Pancreas (tissue), 10 donors: ENCODE results near the gene SYNGAP1. TPM values are rescaled to one million over a fixed set of nuclear protein-coding genes. Genes with fewer than 3 reads are reported as not detected.
A peak's percentile ranks its signal among the peaks of the same experiment; 100 is the strongest.
"Not testable (repeated sequence)": the region's sequence is repeated elsewhere in the genome, so short reads cannot be mapped to it uniquely, and the experiment has no call there.

Source experiments
- ATAC-seq, 4 donors: fragments of 200-7000 bp; cut with Tn5 transposase; one replicate each; pipeline versions ENCODE4 v1.8.0 to v1.9.1; 2020; ENCODE audit warnings: mild to moderate bottlenecking in 4 of 4, moderate library complexity in 4 of 4
- DNase-seq, 6 donors: peaks; one replicate each; pipeline ENCODE4 v3.0.0-alpha.2; 2020
- FAIRE-seq: peaks from 2 replicates; lab custom pipeline; 2012; peaks lifted over from hg19 to GRCh38; lab: Jason Lieb, UNC
- H3K27ac ChIP-seq, 4 donors: fragments of 200-600 bp; sonication (generic); 1 replicate in 3 of 4; 2 replicates in 1 of 4; pipeline versions ENCODE4 v1.5.0 to v1.8.0; 2020
- H3K27me3 ChIP-seq, 4 donors: fragments of 200-600 bp; one replicate each; pipeline ENCODE4 v1.8.0; 2021
- H3K36me3 ChIP-seq, 3 donors: fragments of 200-600 bp; sonication (generic) in 1 of 3; one replicate each; pipeline versions ENCODE4 v1.5.0 to v1.8.0; 2020 to 2021
- H3K4me1 ChIP-seq, 3 donors: fragments of 200-600 bp; one replicate each; pipeline ENCODE4 v1.8.0; 2021
- H3K4me3 ChIP-seq, 4 donors: fragments of 200-600 bp; sonication (generic) in 2 of 4; one replicate each; pipeline versions ENCODE4 v1.5.0 to v1.8.0; 2020 to 2021
- H3K9me3 ChIP-seq, 4 donors: fragments of 200-600 bp; one replicate each; pipeline ENCODE4 v1.8.0; 2021
- CTCF ChIP-seq, 4 donors: fragments of 200-600 bp; sonication (generic) in 3 of 4; IDR thresholded peaks; one replicate each; pipeline versions ENCODE4 v1.5.0 to v1.8.0; 2021; ENCODE audit warnings: antibody characterized with exemption in 4 of 4
- WGBS, 2 donors: extraction: QIAGEN DNeasy Blood & Tissue Kit; methylation state at CpG; one replicate each; pipeline ENCODE4 v1.1.7; 2013; 5-methylcytosine and 5-hydroxymethylcytosine counted together
- intact Hi-C, 3 donors: fragments of 100-400 bp; cut with DNase I; formaldehyde crosslinking; loops; one replicate each; pipeline versions ENCODE4 v1.11.1 to v1.14.2; 2022
- polyA plus RNA-seq, 2 donors: library from polyadenylated mRNA; stranded (reverse); fragments of 200-250 nt; gene quantifications; one replicate each; pipeline ENCODE4 v1.2.3, GENCODE V29; 2013
- total RNA-seq, 6 donors: library from RNA; stranded (reverse); fragmentation: NEBNext Ultra II Directional in 4 of 6; extraction: Animal tissue kit (Norgen Biotek cat#: 25700) in 4 of 6; gene quantifications; one replicate each; pipeline versions ENCODE4 v1.2.1 to v1.2.4, GENCODE V29; 2021 to 2023
- donor health status: healthy with polysubstance abuse.
- donor health status: DM: no; HTN: no; CAD: no; lungs with moderate emphysema.
- donor health status: DM: no; HTN: no; CAD: no.
- donor health status: control.
- donor health status: control.
- donor health status: Bipolar disorder and iron deficiency.
- donor health status: DM: yes; HTN: yes; CAD: no.
- donor health status: DM: no; HTN: no; CAD: no.
- donor health status: DM: no; HTN: no; CAD: no.
- donor health status: DM: yes; HTN: yes; CAD: no.

Gene SYNGAP1
- total RNA-seq (10 to 100 TPM in 1 of 6 donors, 1 to 10 TPM in 5; 4.6 to 11.0 (median 5.6) TPM), polyA plus RNA-seq (10 to 100 TPM in 1 of 2 donors, 1 to 10 TPM in 1; 8.3 to 16.4 TPM)

GRCh38 chr6:33419580-33420490 is at the start of gene SYNGAP1:
Gene SYNGAP1 (plus strand): TSS chr6:33420065. CDS start chr6:33420265, 200 bp downstream.
- peak in 1 of 6 donors; percentile 46 for DNase-seq
- 9% methylated on average over 14 to 21 of the region's 22 CpGs for WGBS, 2 donors
- no peaks in the 10 kb centered on the region for H3K27me3 ChIP-seq
- peaks cover 0 to 25% (median 0%) of the 10 kb centered on the region in 3 donors for H3K4me1 ChIP-seq
- ATAC-seq = no peak
- H3K27ac ChIP-seq = peak within 1 kb of the TSS in 2 of 4 donors; percentile 88 to 95
- no peaks in the 10 kb centered on the region for H3K9me3 ChIP-seq
- H3K4me3 ChIP-seq = no peak within 1 kb of the TSS
- intact Hi-C loops = no loop called here
- H3K36me3 ChIP-seq = peaks cover 0 to 1% (median 0%) of the 10 kb centered on the region in 3 donors
- TF ChIP-seq CTCF (IDR thresholded peaks at IDR 0.05) = no peak
- no peak for FAIRE-seq

- H3K4me3 ChIP-seq, H3K4me1 ChIP-seq, FAIRE-seq, ATAC-seq, H3K27me3 ChIP-seq, H3K36me3 ChIP-seq, H3K9me3 ChIP-seq, intact Hi-C loops, DNase-seq, H3K27ac ChIP-seq: not testable (repeated sequence)
- 83 to 88% methylated on average over 8 of the region's 8 CpGs for WGBS, 2 donors
Observed at GRCh38 chr6:33371901-33372300, 48.0 kb upstream of the SYNGAP1 start.

- H3K4me1 ChIP-seq = peaks cover 0 to 7% (median 0%) of the 10 kb centered on the region in 3 donors
- H3K27me3 ChIP-seq = no peaks in the 10 kb centered on the region
- no peak overlapping the region for H3K27ac ChIP-seq
- no peak overlapping the region for H3K4me3 ChIP-seq
- H3K9me3 ChIP-seq = no peaks in the 10 kb centered on the region
- DNase-seq (no peak), FAIRE-seq (no peak), ATAC-seq (no peak)
- TF ChIP-seq CTCF (IDR thresholded peaks at IDR 0.05) = no peak
- intact Hi-C loops = no loop called here
- WGBS, 2 donors = 40 to 49% methylated on average over 5 of the region's 5 CpGs
- H3K36me3 ChIP-seq = no peaks in the 10 kb centered on the region
Observed at GRCh38 chr6:33372526-33373123, 47.2 kb upstream of the SYNGAP1 start.

GRCh38 chr6:33373960-33374910 is 45.6 kb upstream of the SYNGAP1 start:
- 53 to 57% methylated on average over 8 of the region's 8 CpGs for WGBS, 2 donors
- TF ChIP-seq CTCF (IDR thresholded peaks at IDR 0.05) = no peak
- DNase-seq (no peak), ATAC-seq (peak in 1 of 4 donors; percentile 18), FAIRE-seq (no peak)
- Histone ChIP-seq H3K27ac (no peak overlapping the region), H3K4me3 (no peak overlapping the region), H3K27me3 (no peaks in the 10 kb centered on the region), H3K4me1 (peaks cover 0 to 7% (median 0%) of the 10 kb centered on the region in 3 donors), H3K36me3 (no peaks in the 10 kb centered on the region), H3K9me3 (no peaks in the 10 kb centered on the region)
- intact Hi-C loops = no loop called here
